ENCODE measurements around the gene LELP1.

DNA sequence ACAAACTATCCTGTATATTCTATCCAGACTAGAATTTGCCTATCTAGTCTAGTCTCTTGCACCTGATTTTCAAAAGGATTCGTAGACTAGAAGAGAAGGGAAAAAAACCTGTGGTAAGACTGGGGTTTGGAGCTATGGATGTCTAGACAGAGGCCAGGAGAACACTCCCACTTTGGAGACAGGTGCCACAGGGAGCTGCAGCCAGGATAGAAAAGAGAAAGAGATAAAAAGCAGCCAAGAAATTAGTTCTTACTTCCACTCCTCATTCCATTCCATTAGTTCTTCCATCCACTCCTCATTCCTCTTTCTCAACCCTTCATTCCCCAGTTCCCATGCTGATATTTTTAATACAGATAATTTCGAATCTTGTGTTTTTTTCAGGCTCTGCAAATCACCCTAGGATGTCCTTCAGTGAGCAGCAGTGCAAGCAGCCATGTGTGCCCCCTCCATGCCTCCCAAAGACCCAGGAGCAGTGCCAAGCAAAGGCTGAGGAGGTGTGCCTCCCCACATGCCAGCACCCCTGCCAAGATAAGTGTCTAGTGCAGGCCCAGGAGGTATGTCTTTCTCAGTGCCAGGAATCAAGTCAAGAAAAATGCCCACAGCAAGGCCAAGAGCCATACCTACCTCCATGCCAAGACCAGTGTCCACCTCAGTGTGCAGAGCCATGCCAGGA is 14.7 kb downstream of the LELP1 start:
- TF ChIP-seq POLR2A (IDR thresholded peaks at IDR 0.05; ENCODE audit: low read length): no peak
- TF ChIP-seq GATA1 (IDR thresholded peaks at IDR 0.05; ENCODE audit: low read depth, low read length): no peak
